H1 (cell line): ENCODE measurements around the gene RDM1. TPM values are rescaled to one million over a fixed set of nuclear protein-coding genes. Genes with fewer than 3 reads are reported as not detected.

Experiments used
- CTBP2 ChIP-seq: IDR thresholded peaks from 2 replicates; pipeline ENCODE4 v1.7.0; 2011; ENCODE audit warnings: borderline replicate concordance, mild to moderate bottlenecking, moderate library complexity, mixed read lengths, low read length; ENCODE audit not compliant: insufficient read depth, insufficient read length
- POLR2AphosphoS5 ChIP-seq: IDR thresholded peaks from 2 replicates; pipeline ENCODE4 v1.6.1; 2011; ENCODE audit warnings: low read depth, low read length
- RAD21 ChIP-seq, 2 experiments: IDR thresholded peaks in 1 of 2; conservative IDR thresholded peaks in 1 of 2; 2 replicates each; pipeline ENCODE4 v1.6.1; 2011; ENCODE audit warnings: low read depth in 2 of 2, low read length in 2 of 2, improper control_type of control experiment in 1 of 2, inconsistent platforms in 1 of 2, mild to moderate bottlenecking in 1 of 2, moderate library complexity in 1 of 2
- SP2 ChIP-seq: IDR thresholded peaks from 2 replicates; pipeline ENCODE4 v1.6.1; 2012; ENCODE audit warnings: mild to moderate bottlenecking, low read length, inconsistent platforms
- TBP ChIP-seq: IDR thresholded peaks from 2 replicates; pipeline ENCODE4 v1.6.1; 2011; ENCODE audit warnings: low read depth, low read length, improper control_type of control experiment
- polyA plus RNA-seq, 7 experiments: library from polyadenylated mRNA; depleted of rRNA in 3 of 7; stranded (reverse) in 5 of 7; unstranded in 2 of 7; fragments of >200 nt in 5 of 7; fragments of 200-250 nt in 2 of 7; gene quantifications; 1 replicate in 5 of 7; 2 replicates in 1 of 7; 4 replicates in 1 of 7; pipeline versions ENCODE4 v1.2.1 to v1.2.3, GENCODE V29; 2011 to 2013; ENCODE audit warnings: missing spikeins in 2 of 7, mixed read lengths in 2 of 7
- total RNA-seq: library from RNA; stranded (reverse); fragmentation: NEBNext Ultra II Directional; extraction: Animal tissue kit (Norgen Biotek cat#: 25700); gene quantifications from 2 replicates; pipeline ENCODE4 v1.2.1, GENCODE V29; 2021

Gene RDM1
- total and polyA plus RNA-seq, 2 of the 8 experiments (the other 6 are each of a cell fraction or from before 2014, with no cell fraction given): 7.3 to 9.7 TPM

- no peak for TF ChIP-seq SP2
- no peak for TF ChIP-seq CTBP2
- TF ChIP-seq TBP: no peak
- no peak for TF ChIP-seq POLR2AphosphoS5
- TF ChIP-seq RAD21 (IDR thresholded peaks at IDR 0.05 in 1 of 2, conservative IDR thresholded peaks at IDR 0.05 in 1 of 2; ENCODE audit: low read depth in 2 of 2, low read length in 2 of 2): no peak
Measured at GRCh38 chr17:35912942-35913341, 17.6 kb downstream of the RDM1 start (continued).
